Activated CD4-positive, CD25-positive, alpha-beta regulatory T cell treated with anti-CD3 and anti-CD28 coated beads, Interleukin-2, amount 50 U/mL, for 16 hours (primary cell): ENCODE measurements around the gene ZNF420.
A peak's percentile ranks its signal among the peaks of the same experiment; 100 is the strongest.

Experiments used
- DNase-seq: peaks from one replicate; pipeline ENCODE4 v3.0.0-alpha.2; 2020; ENCODE audit warnings: low read depth, low spot score

ZNF420 gene

DNA sequence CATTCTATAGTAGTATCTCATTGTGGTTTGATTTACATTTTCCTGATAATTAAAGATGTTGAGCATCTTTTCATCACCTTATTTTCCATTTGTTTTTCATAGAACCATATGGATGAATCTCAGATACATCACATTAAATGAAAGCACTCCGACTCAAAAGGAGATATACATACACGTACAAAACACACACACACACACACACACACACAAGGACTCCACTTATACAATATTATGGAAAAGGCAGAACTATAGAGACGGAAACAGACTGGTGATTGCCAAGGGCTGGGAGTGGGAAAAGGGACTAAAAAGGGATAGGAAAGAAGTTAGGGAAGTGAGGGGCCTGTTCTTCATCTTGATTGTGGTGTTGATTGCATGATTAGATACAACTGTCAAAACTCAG, 70.0 kb downstream of the ZNF420 start:
- DNase-seq = no peak

DNA sequence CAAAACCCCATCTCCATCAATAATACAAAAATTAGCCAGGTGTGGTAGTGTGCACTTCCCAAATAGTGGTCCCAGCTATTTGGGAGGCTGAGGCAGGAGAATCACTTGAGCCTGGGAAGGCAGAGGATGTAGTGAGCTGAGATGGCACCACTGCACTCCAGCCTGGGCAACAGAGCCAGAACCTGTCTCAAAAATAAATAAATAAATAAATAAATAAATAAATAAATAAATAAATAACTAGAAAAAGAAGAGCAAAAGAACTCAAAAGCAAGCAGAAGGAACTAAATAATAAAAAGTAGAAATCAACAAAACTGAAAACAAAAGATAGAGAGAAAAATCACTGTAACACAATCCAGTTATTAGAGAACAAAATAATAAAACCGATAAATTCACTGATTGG, 81.9 kb downstream of the ZNF420 start:
- no peak for DNase-seq

- no peak for DNase-seq
Observed at GRCh38 chr19:37165635-37166034, 87.4 kb downstream of the ZNF420 start.

- DNase-seq = peak; percentile 84
Observed at GRCh38 chr19:37172368-37173366, 94.4 kb downstream of the ZNF420 start, which contains the start of gene ZNF585A. ZNF585A (minus strand) TSS chr19:37172695; CDS start chr19:37169910, 2,785 bp downstream.
